Hindlimb muscle (tissue), 1 donor: ENCODE measurements around the gene ZNF141. TPM values are rescaled to one million over a fixed set of nuclear protein-coding genes. Genes with fewer than 3 reads are reported as not detected.
"Not testable (repeated sequence)": the region's sequence is repeated elsewhere in the genome, so short reads cannot be mapped to it uniquely, and the experiment has no call there.

Experiments
- DNase-seq: peaks from one replicate; pipeline ENCODE4 v3.0.0-alpha.2; 2013
- polyA plus RNA-seq: library from polyadenylated mRNA; unstranded; fragments of 120-200 nt; gene quantifications from one replicate; pipeline ENCODE4 v1.2.1, GENCODE V29; 2013; ENCODE audit not compliant: insufficient read length

ZNF141 gene
- 16.3 TPM for polyA plus RNA-seq

- peak; percentile 97 for DNase-seq
These were observed at the start of gene ZNF141 for GRCh38 chr4:337143-337931. ZNF141 (plus strand) TSS chr4:337814; CDS start chr4:337984, 170 bp downstream.

DNA sequence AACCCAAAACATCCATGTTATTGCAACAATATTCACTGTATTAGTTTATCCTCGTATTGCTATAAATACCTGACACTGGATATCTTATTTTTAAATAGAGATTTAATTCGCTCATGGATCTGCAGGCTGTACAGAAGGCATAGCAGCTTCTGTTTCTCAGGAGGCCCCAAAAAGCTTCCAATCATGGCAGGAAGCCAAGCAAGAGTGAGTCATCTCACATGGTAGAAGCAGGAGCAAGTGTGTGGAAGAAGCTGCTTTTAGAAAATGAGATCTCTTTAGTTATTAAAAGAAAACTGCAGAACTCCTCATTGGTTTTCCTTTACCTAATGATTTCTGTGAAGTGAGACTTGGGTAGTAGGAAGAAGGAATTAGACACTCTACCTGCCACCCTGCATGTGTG is 48.7 kb upstream of the ZNF141 start:
- no peak for DNase-seq

GRCh38 chr4:294732-295131 is 42.9 kb upstream of the ZNF141 start:
- no peak for DNase-seq

GRCh38 chr4:302381-302780 is 35.2 kb upstream of the ZNF141 start:
- no peak for DNase-seq

GRCh38 chr4:304516-304915 is 33.1 kb upstream of the ZNF141 start:
- DNase-seq, result not testable (repeated sequence)

DNA sequence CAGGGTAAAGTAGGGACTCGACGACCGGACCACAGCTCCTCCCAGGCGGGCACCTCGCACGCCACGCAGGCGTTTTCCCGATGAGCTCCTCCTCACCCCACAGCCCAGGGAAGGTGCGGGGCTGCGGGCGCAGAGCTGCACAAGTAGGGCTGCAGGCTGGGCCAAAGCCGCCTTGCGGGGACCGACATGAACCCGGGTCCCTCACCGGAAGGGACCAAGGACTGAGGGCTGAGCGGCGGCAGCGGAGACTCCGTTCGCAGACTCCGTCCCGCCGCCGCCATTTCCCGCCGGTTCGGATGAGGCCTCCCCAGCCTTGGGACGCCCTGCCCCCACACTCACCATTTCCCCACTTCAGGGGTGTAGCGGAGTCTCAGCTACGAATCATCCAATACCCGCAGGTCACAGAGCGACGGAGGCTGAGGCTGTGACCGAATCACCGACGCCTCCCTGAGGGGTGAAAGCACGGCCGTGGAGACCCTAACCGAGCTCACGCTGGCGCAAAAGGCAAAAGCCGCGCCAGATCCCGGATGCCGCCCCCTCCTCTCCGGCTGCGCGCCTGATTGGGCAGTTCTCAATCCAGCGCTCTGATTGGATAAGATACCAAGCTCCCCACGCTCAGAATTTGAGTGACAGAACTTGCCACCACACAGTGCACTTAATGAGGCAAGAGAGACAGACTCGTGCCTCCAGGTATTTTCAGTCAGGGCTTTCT is 32.5 kb upstream of the ZNF141 start, which contains the start of gene ZNF732:
Gene ZNF732 (minus strand): TSS at position 506 of the 712 bp plus-strand sequence. CDS start 164 bp downstream, at position 342.
- DNase-seq, result peak; percentile 73

DNA sequence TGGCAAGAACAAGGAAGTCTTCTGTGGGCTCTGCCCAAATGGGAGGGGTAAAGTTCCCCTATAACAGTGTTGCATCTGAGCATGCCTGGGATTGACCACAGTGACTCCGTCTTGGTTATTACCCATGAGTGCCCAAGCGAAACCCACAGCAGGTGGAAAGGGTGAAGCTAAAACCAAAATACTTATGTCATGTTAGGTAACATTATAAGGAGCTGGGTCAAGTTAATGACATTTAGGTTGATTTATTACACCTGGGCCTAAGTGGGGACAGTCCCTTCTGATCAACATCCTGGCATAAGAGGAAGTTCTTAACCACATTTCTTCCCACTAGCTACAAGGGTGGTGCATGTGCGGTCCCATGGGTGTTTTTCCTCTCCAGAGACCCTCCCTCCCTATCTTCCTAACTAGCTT is 31.1 kb upstream of the ZNF141 start:
- no peak for DNase-seq

DNA sequence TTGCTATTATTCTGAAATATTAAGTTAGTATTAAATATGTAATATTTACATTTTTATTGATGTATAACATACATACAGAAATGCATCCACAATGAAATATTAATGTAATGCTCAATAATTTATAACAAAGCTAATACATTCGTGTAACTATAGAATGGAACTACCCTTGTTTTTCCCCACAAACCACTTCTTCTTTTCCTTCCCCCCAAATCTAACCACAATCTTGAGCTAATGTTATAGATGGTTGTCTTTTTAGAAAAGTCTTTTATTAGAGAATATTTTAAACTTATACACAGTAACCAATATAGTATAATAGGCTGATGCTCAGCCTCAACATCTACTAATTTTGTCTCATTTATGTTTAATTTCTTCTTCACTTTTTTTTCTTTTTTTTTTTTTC is 27.8 kb upstream of the ZNF141 start:
- no peak for DNase-seq

DNA sequence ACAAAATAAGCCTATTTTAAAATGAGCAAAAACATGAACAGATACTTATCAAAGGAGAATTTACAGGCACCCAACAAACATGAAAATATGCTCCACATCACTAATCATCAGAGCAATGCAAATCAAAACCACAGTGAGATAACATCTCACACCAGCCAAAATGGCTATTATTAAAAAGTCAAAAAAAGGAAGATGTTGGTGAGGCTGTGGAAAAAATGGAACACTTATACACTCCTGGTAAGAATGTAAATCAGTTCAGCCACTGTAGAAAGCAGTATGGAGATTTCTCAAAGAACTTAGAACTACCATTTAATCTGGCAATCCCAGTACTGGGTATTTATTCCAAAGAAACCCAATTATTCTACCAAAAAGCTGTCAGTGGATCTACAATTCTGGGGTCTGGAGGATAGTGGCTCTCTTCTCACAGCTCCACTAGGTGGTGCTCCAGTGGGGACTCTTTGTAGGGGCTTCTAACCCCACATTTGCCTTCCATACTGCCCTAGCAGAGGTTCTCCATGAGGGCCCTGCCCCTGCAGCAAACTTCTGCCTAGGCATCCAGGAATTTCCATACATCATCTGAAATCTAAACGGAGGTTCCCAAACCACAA is 23.2 kb upstream of the ZNF141 start:
- DNase-seq, result no peak

- DNase-seq, result no peak
These were observed 8.9 kb upstream of the ZNF141 start for GRCh38 chr4:328729-329128.

DNA sequence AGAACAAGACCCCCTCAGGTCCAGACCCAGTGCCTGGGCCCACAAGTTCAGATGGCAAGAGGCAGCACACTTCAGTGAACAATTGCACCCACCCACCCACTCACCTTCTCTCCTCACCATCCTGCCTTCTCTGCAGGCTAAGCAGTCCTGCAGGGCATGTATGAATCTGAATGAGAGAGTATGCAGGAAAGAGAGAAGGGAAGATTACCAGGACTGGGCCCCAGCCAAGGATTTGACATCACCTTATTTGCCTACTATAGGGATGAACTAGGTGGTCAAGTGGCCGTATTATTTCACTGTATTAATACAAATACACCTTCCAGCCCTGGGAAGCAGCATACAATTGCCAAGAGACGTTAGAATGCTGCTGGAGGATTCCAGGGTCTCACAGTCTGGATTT is 2.1 kb upstream of the ZNF141 start:
- DNase-seq, result no peak

DNA sequence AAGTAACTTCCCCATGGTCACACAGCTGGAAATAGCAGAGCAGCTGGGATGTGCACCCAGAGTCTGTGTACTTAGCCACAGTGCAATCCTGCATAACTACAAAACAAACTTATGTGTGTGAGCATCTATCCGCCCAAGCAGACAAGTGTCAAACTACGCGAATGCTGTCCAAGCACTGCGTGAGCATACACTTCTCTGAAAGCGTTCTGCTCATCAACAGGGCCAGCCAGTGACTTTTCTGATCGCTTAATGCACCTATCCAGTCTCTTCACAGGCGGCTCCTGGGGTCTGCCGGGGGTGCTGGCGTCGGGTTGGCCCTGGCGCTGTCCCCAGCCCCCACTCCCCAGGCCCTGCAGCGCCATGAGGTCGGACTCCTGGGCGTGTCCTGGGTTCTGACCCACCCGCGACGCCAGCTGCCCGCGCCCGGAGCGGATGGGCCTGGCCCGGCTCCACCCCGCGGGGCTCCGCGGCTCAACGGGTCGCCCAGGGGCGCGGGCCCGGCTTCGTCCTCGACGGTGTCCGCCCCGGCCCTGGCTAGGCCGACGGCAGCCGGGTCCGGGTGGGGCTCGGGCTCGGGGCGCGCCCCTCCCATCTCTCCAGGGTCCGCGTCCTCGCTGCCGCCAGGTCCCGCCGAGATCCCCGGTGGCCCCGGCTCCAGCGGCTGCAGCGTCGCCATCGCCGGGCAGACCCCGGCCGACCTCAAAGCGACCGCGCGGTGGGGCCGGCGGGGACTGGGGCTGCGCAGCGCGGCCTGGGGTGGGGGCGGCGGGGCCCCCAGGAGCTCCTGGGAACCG is 1.3 kb upstream of the ZNF141 start:
- peak; percentile 42 for DNase-seq

DNA sequence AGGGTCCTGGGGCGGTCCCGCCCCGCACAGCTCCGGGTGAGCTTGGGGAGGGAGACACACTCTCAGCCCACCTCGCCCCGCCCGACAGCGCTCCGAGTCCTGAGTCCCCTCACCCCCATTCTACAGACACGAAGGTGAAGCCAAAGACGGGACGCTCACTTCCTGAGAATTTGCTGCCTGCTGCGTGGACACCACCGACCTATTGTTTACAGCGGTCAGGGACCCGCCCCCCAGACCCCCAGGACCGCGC is 796 bp upstream of the ZNF141 start:
- no peak for DNase-seq

- no peak for DNase-seq
These were observed 531 bp downstream of the ZNF141 start for GRCh38 chr4:337932-338758.

GRCh38 chr4:338759-339097 is 1.1 kb downstream of the ZNF141 start:
- DNase-seq, result no peak

GRCh38 chr4:340011-340410 is 2.4 kb downstream of the ZNF141 start:
- no peak for DNase-seq

GRCh38 chr4:373062-373839 is 35.6 kb downstream of the ZNF141 start:
- DNase-seq, result no peak

GRCh38 chr4:374298-375160 is 36.9 kb downstream of the ZNF141 start:
- DNase-seq, result no peak

- no peak for DNase-seq
These were observed 46.8 kb downstream of the ZNF141 start for GRCh38 chr4:384311-385010.
